B cell (primary cell): ENCODE measurements around the gene MIAT. TPM values are rescaled to one million over a fixed set of nuclear protein-coding genes. Genes with fewer than 3 reads are reported as not detected.

Experiments used
- ATAC-seq: fragments of 200-7000 bp; cut with Tn5 transposase; one replicate; pipeline ENCODE4 v1.10.0; 2021; ENCODE audit warnings: low read depth, mild to moderate bottlenecking, moderate number of reproducible peaks, moderate library complexity
- CTCF ChIA-PET: fragments of 350-600 bp; sonication (Branson Sonifier 250); formaldehyde crosslinking; loops from one replicate; lab custom pipeline; 2021; ENCODE audit warnings: antibody characterized with exemption, inconsistent platforms; lab: Charles Lee
- POLR2A ChIA-PET: fragments of 350-600 bp; sonication (Branson Sonifier 250); formaldehyde crosslinking; loops from one replicate; lab custom pipeline; 2021; ENCODE audit warnings: antibody characterized with exemption; lab: Charles Lee
- DNase-seq: peaks from one replicate; pipeline ENCODE4 v3.0.0; 2013
- H2AFZ ChIP-seq: 2 replicates; pipeline ENCODE4 v1.6.1; 2012; ENCODE audit warnings: mild to moderate bottlenecking, low read depth, low read length; ENCODE audit not compliant: insufficient read depth, poor library complexity, severe bottlenecking
- H3K27ac ChIP-seq, 2 donors: 1 replicate in 1 of 2; 2 replicates in 1 of 2; pipeline ENCODE4 v1.5.1; 2012 to 2013; ENCODE audit warnings: low read length in 2 of 2, mild to moderate bottlenecking in 2 of 2, moderate library complexity in 1 of 2
- H3K27me3 ChIP-seq, 4 experiments: fragments of 200-600 bp in 1 of 4; sonication (generic) in 1 of 4; replicated peaks in 1 of 4; 1 replicate in 2 of 4; 2 replicates in 2 of 4; pipeline versions ENCODE4 v1.6.1 to v1.7.0; 2013 to 2016; ENCODE audit warnings: low read length in 3 of 4, mild to moderate bottlenecking in 2 of 4, mixed read lengths in 1 of 4, moderate library complexity in 1 of 4; ENCODE audit not compliant: insufficient read depth in 4 of 4, control insufficient read depth in 3 of 4; ENCODE audit errors: control extremely low read depth in 1 of 4
- H3K36me3 ChIP-seq, 2 experiments: replicated peaks in 1 of 2; 1 replicate in 1 of 2; 2 replicates in 1 of 2; pipeline versions ENCODE4 v1.6.1 to v1.7.1; 2013; ENCODE audit warnings: low read length in 1 of 2; ENCODE audit not compliant: insufficient read depth in 2 of 2, control insufficient read depth in 1 of 2; ENCODE audit errors: control extremely low read depth in 1 of 2, extremely low read depth in 1 of 2
- H3K4me1 ChIP-seq, 2 donors: fragments of 200-600 bp in 1 of 2; sonication (generic) in 1 of 2; 1 replicate in 1 of 2; 2 replicates in 1 of 2; pipeline versions ENCODE4 v1.5.1 to v1.6.1; 2013 to 2017; ENCODE audit warnings: low read length in 2 of 2; ENCODE audit not compliant: control insufficient read depth in 2 of 2, insufficient read depth in 2 of 2
- H3K4me2 ChIP-seq: replicated peaks from 2 replicates; pipeline ENCODE3; 2012; ENCODE audit warnings: mild to moderate bottlenecking, low read depth, low read length; ENCODE audit not compliant: poor library complexity, severe bottlenecking
- H3K4me3 ChIP-seq, 5 experiments: fragments of 200-600 bp in 1 of 5; sonication (generic) in 1 of 5; 1 replicate in 3 of 5; 2 replicates in 2 of 5; pipeline versions ENCODE4 v1.5.1 to v1.7.0; 2011 to 2016; ENCODE audit warnings: low read length in 4 of 5, mild to moderate bottlenecking in 4 of 5, low read depth in 2 of 5, control low read depth in 1 of 5, moderate library complexity in 1 of 5; ENCODE audit not compliant: insufficient read depth in 1 of 5; ENCODE audit errors: control extremely low read depth in 1 of 5, extremely low read depth in 1 of 5
- H3K79me2 ChIP-seq: fragments of 200-600 bp; sonication (generic); one replicate; pipeline ENCODE4 v1.6.0; 2016; ENCODE audit warnings: low read length; ENCODE audit not compliant: control insufficient read depth, insufficient read depth
- H3K9ac ChIP-seq: fragments of 200-600 bp; sonication (generic); 2 replicates; pipeline ENCODE4 v1.6.1; 2017; ENCODE audit warnings: mild to moderate bottlenecking, low read length, moderate library complexity
- H3K9me3 ChIP-seq, 3 donors: one replicate each; pipeline versions ENCODE4 v1.6.1 to v1.7.1; 2013; ENCODE audit warnings: low read length in 2 of 3; ENCODE audit not compliant: control insufficient read depth in 2 of 3, insufficient read depth in 1 of 3; ENCODE audit errors: control extremely low read depth in 1 of 3
- H4K20me1 ChIP-seq: 2 replicates; pipeline ENCODE4 v1.6.0; 2012; ENCODE audit warnings: mild to moderate bottlenecking, low read length; ENCODE audit not compliant: insufficient read depth, control insufficient read depth, poor library complexity, severe bottlenecking
- H3K27ac Mint-ChIP-seq: one replicate; pipeline ENCODE4 v1.8.0; 2021; ENCODE audit warnings: mixed read lengths
- H3K27me3 Mint-ChIP-seq: one replicate; pipeline ENCODE4 v1.8.0; 2021; ENCODE audit warnings: mixed read lengths
- H3K4me1 Mint-ChIP-seq: one replicate; pipeline ENCODE4 v1.8.0; 2021; ENCODE audit warnings: mixed read lengths
- H3K4me3 Mint-ChIP-seq: one replicate; pipeline ENCODE4 v1.8.0; 2021; ENCODE audit warnings: mixed read lengths
- H3K9me3 Mint-ChIP-seq: one replicate; pipeline ENCODE4 v1.8.0; 2022; ENCODE audit warnings: mixed read lengths; ENCODE audit not compliant: insufficient read depth
- EZH2 ChIP-seq: IDR thresholded peaks from 2 replicates; pipeline ENCODE4 v1.6.1; 2012; ENCODE audit warnings: borderline replicate concordance, low read depth, mild to moderate bottlenecking, moderate library complexity, low read length; ENCODE audit not compliant: insufficient read depth, poor library complexity, severe bottlenecking
- WGBS: methylation state at CpG from one replicate; pipeline ENCODE4 v1.1.5; 2013; ENCODE audit warnings: missing lambda C conversion rate; ENCODE audit not compliant: insufficient coverage; 5-methylcytosine and 5-hydroxymethylcytosine counted together
- intact Hi-C: fragments of 100-400 bp; cut with micrococcal nuclease; formaldehyde crosslinking; loops from one replicate; pipeline ENCODE4 v1.10.0; 2022
- polyA plus RNA-seq: library from polyadenylated mRNA; depleted of rRNA; stranded (reverse); fragments of >200 nt; gene quantifications from 2 replicates; pipeline ENCODE4 v1.2.3, GENCODE V29; 2012
- total RNA-seq, 2 donors: library from RNA; stranded (reverse); fragments of 120-200 nt in 1 of 2; gene quantifications; 1 replicate in 1 of 2; 2 replicates in 1 of 2; pipeline versions ENCODE4 v1.2.3 to v1.2.4, GENCODE V29; 2013 to 2022
- TF ChIP-seq, protein P1 (sequence below): fragments of 200-600 bp; IDR thresholded peaks from one replicate; pipeline ENCODE4 v1.8.0; 2022; ENCODE audit warnings: antibody characterized with exemption, mild to moderate bottlenecking

Gene MIAT
- total and polyA plus RNA-seq, 2 donors (not counting 1 experiment from before 2014, with no cell fraction given): 14.8 to 18.4 TPM

DNA sequence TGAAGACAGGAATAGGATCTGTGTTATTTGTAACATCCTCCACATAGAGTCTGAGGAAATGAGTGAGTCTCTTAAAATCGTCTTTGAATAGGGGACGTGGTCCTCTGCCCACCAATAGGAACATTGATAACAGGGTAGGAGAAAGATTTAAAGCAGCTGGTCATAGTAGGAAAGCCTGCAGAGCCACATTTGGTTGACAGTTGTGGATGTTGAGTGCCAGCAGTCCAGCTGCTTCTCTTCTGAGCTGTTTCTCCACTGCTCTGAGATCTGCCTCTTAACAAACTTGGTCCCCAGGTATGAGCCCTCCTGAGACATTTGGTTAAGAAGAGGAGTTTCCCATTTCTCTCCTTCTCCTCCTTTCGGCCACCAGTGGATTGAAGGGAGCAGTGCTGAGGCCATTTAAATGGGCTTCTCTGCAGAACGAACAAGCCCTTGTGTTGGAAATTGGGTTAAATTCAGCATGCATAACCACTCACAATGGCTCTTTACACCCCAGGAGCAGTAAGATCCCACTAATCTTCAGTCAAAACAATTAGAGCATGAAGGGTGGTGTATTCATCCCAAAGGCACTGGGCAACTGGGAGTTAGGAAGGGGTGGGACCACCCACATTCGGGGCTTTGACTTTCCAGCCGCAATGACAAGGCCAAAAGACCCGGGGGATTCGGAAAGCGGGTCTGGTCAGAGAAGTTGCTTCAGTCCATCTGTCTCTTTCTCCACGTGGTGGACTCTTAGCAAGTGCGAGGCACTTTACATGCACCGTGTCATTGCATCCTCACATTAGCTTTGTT lies 32.3 kb downstream of the MIAT start:
- peaks cover 36% of the 10 kb centered on the region for H3K4me1 Mint-ChIP-seq

More for the DNA sequence above, 32.3 kb downstream of the MIAT start:
- intact Hi-C loops: no loop called here
- H3K27me3 ChIP-seq: no peaks in the 10 kb centered on the region
- no peak overlapping the region for H2AFZ ChIP-seq
- H3K4me2 ChIP-seq: no peak overlapping the region
- ATAC-seq (no peak), DNase-seq (no peak)
- H3K79me2 ChIP-seq: peaks cover 97% of the 10 kb centered on the region
- peaks cover 3% of the 10 kb centered on the region for H3K9me3 Mint-ChIP-seq
- 95% methylated on average over 9 of the region's 12 CpGs for WGBS
- H3K27ac ChIP-seq: no peak overlapping the region
- H3K4me3 Mint-ChIP-seq: no peak overlapping the region
- POLR2A ChIA-PET: no interaction called here
- TF ChIP-seq, protein P1, sequence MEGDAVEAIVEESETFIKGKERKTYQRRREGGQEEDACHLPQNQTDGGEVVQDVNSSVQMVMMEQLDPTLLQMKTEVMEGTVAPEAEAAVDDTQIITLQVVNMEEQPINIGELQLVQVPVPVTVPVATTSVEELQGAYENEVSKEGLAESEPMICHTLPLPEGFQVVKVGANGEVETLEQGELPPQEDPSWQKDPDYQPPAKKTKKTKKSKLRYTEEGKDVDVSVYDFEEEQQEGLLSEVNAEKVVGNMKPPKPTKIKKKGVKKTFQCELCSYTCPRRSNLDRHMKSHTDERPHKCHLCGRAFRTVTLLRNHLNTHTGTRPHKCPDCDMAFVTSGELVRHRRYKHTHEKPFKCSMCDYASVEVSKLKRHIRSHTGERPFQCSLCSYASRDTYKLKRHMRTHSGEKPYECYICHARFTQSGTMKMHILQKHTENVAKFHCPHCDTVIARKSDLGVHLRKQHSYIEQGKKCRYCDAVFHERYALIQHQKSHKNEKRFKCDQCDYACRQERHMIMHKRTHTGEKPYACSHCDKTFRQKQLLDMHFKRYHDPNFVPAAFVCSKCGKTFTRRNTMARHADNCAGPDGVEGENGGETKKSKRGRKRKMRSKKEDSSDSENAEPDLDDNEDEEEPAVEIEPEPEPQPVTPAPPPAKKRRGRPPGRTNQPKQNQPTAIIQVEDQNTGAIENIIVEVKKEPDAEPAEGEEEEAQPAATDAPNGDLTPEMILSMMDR: no peak
- TF ChIP-seq EZH2: no peak
- peaks cover 91% of the 10 kb centered on the region for H4K20me1 ChIP-seq
- peaks cover 0 to 46% of the 10 kb centered on the region in 2 experiments for H3K36me3 ChIP-seq
- H3K27ac Mint-ChIP-seq: no peak overlapping the region
- CTCF ChIA-PET: interaction anchor here (1.4 kb wide), 1 partner anchor 11 kb away, joined by 6 read pairs; no protein-coding TSS in a partner anchor
- H3K9ac ChIP-seq: no peak overlapping the region
- H3K27me3 Mint-ChIP-seq: no peaks in the 10 kb centered on the region
- H3K4me1 ChIP-seq: peaks cover 0 to 4% of the 10 kb centered on the region in 2 donors
- H3K9me3 ChIP-seq: peaks cover 0 to under 1% (median 0%) of the 10 kb centered on the region in 3 donors
- H3K4me3 ChIP-seq: no peak overlapping the region
